ENCODE data around the gene SH3PXD2B. TPM values are rescaled to one million over a fixed set of nuclear protein-coding genes. Genes with fewer than 3 reads are reported as not detected.
"Not testable (repeated sequence)": the region's sequence is repeated elsewhere in the genome, so short reads cannot be mapped to it uniquely, and the experiment has no call there.

The SH3PXD2B gene
- total and polyA plus RNA-seq, 2 experiments from 2014 or later: 15.2 to 19.8 TPM

DNA sequence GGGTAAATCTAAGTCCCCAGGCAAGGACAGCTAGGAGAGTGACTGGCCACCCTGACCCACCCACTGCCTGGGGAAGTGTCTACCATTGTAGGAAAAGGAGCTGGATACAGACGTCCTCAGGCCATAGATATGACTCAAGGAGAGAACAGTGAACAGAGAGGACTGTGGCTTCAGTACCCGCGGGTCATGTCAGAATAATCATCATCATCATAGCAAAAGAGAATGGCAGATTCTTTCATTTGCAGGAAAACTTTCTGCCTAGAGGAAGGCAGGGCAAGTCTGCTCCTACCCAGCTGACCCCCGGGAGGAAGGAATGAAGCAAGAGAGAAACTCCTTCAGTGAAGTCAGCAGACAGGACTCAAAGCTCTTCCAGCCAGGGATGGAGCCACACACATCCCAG is 118.6 kb downstream of the SH3PXD2B start:
- WGBS, 2 experiments (ENCODE audit: low coverage in 1 of 2, low lambda C conversion rate in 2 of 2, missing lambda C conversion rate in 2 of 2): 83 to 87% methylated on average over 4 of the region's 4 CpGs
- H3K27ac ChIP-seq: no peak overlapping the region

DNA sequence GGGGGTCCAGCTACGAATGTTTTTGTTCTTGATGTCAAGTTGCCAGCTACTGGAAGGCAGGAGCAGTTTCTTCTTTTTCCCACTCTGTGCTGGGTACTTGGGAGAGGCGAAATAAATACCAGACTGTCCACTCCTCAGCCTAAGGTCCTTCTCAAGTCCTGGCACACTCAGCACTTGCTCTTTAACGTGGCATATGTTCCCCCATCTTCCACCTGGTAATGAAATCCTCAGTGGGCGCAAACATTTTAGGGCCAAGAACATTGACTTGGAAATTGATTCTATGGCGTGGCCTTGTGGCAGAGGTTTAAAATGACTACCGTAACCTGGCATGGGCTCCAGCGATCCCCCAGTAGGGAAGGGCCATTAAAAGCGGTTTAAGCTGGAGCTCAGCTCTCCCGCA is 119.7 kb downstream of the SH3PXD2B start:
- H3K79me2 ChIP-seq (ENCODE audit: insufficient read depth): no peaks in the 10 kb centered on the region
- no peak overlapping the region for H3K4me2 ChIP-seq (ENCODE audit: unreplicated experiment)
- H3K36me3 ChIP-seq (ENCODE audit: low read depth): peaks cover 12% of the 10 kb centered on the region; the same call in 1 of the 2 replicates
- no peak overlapping the region for H3K27ac ChIP-seq
- H3K4me1 ChIP-seq (ENCODE audit: insufficient read depth): no peaks in the 10 kb centered on the region
- 93% methylated on average over 9 of the region's 9 CpGs for WGBS, 2 experiments (ENCODE audit: low coverage in 1 of 2, low lambda C conversion rate in 2 of 2, missing lambda C conversion rate in 2 of 2)
- TF ChIP-seq EZH2 (IDR thresholded peaks at IDR 0.05; ENCODE audit: insufficient read depth, poor library complexity, severe bottlenecking): no peak
- no peak for TF ChIP-seq EZH2phosphoT487 (IDR thresholded peaks at IDR 0.05; ENCODE audit: insufficient read depth, low read depth)
- in situ Hi-C loops (cut with MboI): no loop called here
- H4K20me1 ChIP-seq (ENCODE audit: insufficient read depth): no peaks in the 10 kb centered on the region
- no peak for DNase-seq
- no peaks in the 10 kb centered on the region for H3K9me3 ChIP-seq (ENCODE audit: low read depth)
- no peaks in the 10 kb centered on the region for H3K27me3 ChIP-seq (replicated peaks; ENCODE audit: insufficient read depth)
- H3K9ac ChIP-seq: no peak overlapping the region
- no peaks in the 10 kb centered on the region; the same call in 1 of the 2 replicates for H3F3A ChIP-seq (ENCODE audit: insufficient read depth)
- H3K4me3 ChIP-seq: no peak overlapping the region
- no peaks in the 10 kb centered on the region for H3K9me2 ChIP-seq (ENCODE audit: insufficient read depth)
- no peak overlapping the region for H2AFZ ChIP-seq

More for the DNA sequence above, 118.6 kb downstream of the SH3PXD2B start:
- H3K4me2 ChIP-seq (ENCODE audit: unreplicated experiment): no peak overlapping the region
- no peaks in the 10 kb centered on the region for H3K9me2 ChIP-seq (ENCODE audit: insufficient read depth)
- in situ Hi-C loops (cut with MboI): no loop called here
- no peaks in the 10 kb centered on the region for H3F3A ChIP-seq (ENCODE audit: insufficient read depth)
- DNase-seq: no peak
- H3K27me3 ChIP-seq (replicated peaks; ENCODE audit: insufficient read depth): no peaks in the 10 kb centered on the region
- peaks cover 12% of the 10 kb centered on the region; the same call in 1 of the 2 replicates for H3K36me3 ChIP-seq (ENCODE audit: low read depth)
- H3K4me3 ChIP-seq: no peak overlapping the region
- no peak overlapping the region for H2AFZ ChIP-seq
- H3K9ac ChIP-seq: no peak overlapping the region
- H4K20me1 ChIP-seq (ENCODE audit: insufficient read depth): no peaks in the 10 kb centered on the region
- H3K4me1 ChIP-seq (ENCODE audit: insufficient read depth): no peaks in the 10 kb centered on the region
- no peaks in the 10 kb centered on the region for H3K9me3 ChIP-seq (ENCODE audit: low read depth)
- TF ChIP-seq EZH2 (IDR thresholded peaks at IDR 0.05; ENCODE audit: insufficient read depth, poor library complexity, severe bottlenecking) (no peak), EZH2phosphoT487 (IDR thresholded peaks at IDR 0.05; ENCODE audit: insufficient read depth, low read depth) (no peak)
- no peaks in the 10 kb centered on the region for H3K79me2 ChIP-seq (ENCODE audit: insufficient read depth)

DNA sequence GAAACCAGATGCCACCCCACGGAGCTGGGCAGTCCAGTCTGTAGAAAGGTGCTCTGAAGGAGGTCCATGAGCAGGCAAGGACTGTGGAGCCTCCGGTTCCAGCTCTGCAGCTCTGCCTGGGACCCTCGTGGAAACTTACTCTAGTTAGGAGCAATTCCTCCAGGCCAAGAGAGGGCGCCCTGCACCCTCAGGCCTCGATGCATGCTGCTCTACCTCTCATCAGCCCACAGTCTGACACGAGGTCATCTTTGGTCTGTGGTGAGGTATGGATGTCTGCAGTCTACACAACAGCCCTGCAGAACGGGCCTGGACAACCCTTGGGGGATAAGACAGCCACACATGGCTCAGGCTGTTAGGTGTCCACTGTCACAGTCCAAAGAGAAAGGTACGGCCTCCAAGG is 120.1 kb downstream of the SH3PXD2B start:
- Histone ChIP-seq H3K9ac (no peak overlapping the region), H3K4me3 (no peak overlapping the region), H2AFZ (no peak overlapping the region), H3K27ac (no peak overlapping the region), H3K36me3 (ENCODE audit: low read depth) (peaks cover 12% of the 10 kb centered on the region; the same call in 1 of the 2 replicates), H3K79me2 (ENCODE audit: insufficient read depth) (no peaks in the 10 kb centered on the region), H3K27me3 (replicated peaks; ENCODE audit: insufficient read depth) (no peaks in the 10 kb centered on the region), H3K9me3 (ENCODE audit: low read depth) (no peaks in the 10 kb centered on the region), H3K4me2 (ENCODE audit: unreplicated experiment) (no peak overlapping the region), H3K9me2 (ENCODE audit: insufficient read depth) (no peaks in the 10 kb centered on the region), H4K20me1 (ENCODE audit: insufficient read depth) (no peaks in the 10 kb centered on the region), H3K4me1 (ENCODE audit: insufficient read depth) (no peaks in the 10 kb centered on the region), H3F3A (ENCODE audit: insufficient read depth) (no peaks in the 10 kb centered on the region; the same call in 1 of the 2 replicates)
- in situ Hi-C loops (cut with MboI): no loop called here
- TF ChIP-seq EZH2 (IDR thresholded peaks at IDR 0.05; ENCODE audit: insufficient read depth, poor library complexity, severe bottlenecking) (no peak), EZH2phosphoT487 (IDR thresholded peaks at IDR 0.05; ENCODE audit: insufficient read depth, low read depth) (no peak)
- WGBS, 2 experiments (ENCODE audit: low coverage in 1 of 2, low lambda C conversion rate in 2 of 2, missing lambda C conversion rate in 2 of 2): 77 to 83% methylated on average over 8 of the region's 8 CpGs
- no peak for DNase-seq

DNA sequence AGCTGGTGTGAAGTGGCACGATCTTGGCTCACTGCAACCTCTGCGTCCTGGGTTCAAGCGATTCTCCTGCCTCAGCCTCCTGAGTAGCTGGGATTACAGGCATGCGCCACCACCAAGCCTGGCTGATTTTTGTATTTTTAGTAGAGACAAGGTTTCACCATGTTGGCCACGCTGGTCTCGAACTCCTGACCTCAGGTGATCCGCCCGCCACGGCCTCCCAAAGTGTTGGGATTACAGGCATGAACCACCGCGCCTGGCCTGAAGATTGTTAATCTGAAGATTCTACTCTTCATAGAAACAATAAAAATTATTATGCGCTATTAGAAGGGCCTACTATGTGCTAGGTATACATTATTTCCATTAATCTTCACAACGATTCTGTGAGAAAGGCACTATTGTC is 127.4 kb downstream of the SH3PXD2B start:
- H3F3A ChIP-seq (ENCODE audit: insufficient read depth); H3K9ac ChIP-seq; DNase-seq; H3K27me3 ChIP-seq (replicated peaks; ENCODE audit: insufficient read depth); in situ Hi-C loops (cut with MboI); H3K79me2 ChIP-seq (ENCODE audit: insufficient read depth); H4K20me1 ChIP-seq (ENCODE audit: insufficient read depth); H2AFZ ChIP-seq; H3K4me1 ChIP-seq (ENCODE audit: insufficient read depth); H3K4me2 ChIP-seq (ENCODE audit: unreplicated experiment); H3K9me2 ChIP-seq (ENCODE audit: insufficient read depth); H3K36me3 ChIP-seq (ENCODE audit: low read depth); H3K4me3 ChIP-seq; H3K9me3 ChIP-seq (ENCODE audit: low read depth); H3K27ac ChIP-seq: not testable (repeated sequence)
- 90 to 93% methylated on average over 13 of the region's 13 CpGs for WGBS, 2 experiments (ENCODE audit: low coverage in 1 of 2, low lambda C conversion rate in 2 of 2, missing lambda C conversion rate in 2 of 2)

DNA sequence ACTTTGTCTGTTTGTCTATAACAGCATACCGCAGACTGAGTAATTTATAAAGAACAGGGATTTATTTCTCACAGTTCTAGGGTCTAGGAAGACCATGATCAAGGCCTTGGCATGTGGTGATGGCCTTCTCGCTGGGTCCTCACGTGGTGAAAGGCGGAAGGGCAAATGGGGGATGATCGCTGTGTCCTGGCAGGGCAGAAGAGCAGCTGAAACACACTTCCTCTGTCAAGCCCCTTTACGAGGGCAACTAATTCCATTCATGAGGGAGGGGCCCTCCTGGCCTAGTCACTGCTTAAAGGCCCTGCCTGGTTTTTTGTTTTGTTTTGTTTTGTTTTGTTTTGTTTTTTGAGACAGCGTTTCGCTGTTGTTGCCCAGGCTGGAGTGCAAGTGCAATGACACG is 128.9 kb downstream of the SH3PXD2B start:
- Histone ChIP-seq H3F3A (ENCODE audit: insufficient read depth) (no peaks in the 10 kb centered on the region; the same call in 1 of the 2 replicates), H3K9me2 (ENCODE audit: insufficient read depth) (no peaks in the 10 kb centered on the region), H3K27me3 (replicated peaks; ENCODE audit: insufficient read depth) (no peaks in the 10 kb centered on the region), H4K20me1 (ENCODE audit: insufficient read depth) (no peaks in the 10 kb centered on the region), H2AFZ (no peak overlapping the region), H3K36me3 (ENCODE audit: low read depth) (no peaks in the 10 kb centered on the region), H3K79me2 (ENCODE audit: insufficient read depth) (no peaks in the 10 kb centered on the region), H3K4me1 (ENCODE audit: insufficient read depth) (no peaks in the 10 kb centered on the region), H3K27ac (no peak overlapping the region), H3K9ac (no peak overlapping the region), H3K9me3 (ENCODE audit: low read depth) (no peaks in the 10 kb centered on the region), H3K4me3 (no peak overlapping the region), H3K4me2 (ENCODE audit: unreplicated experiment) (no peak overlapping the region)
- WGBS, 2 experiments (ENCODE audit: low coverage in 1 of 2, low lambda C conversion rate in 2 of 2, missing lambda C conversion rate in 2 of 2): 90 to 91% methylated on average over 8 to 9 of the region's 9 CpGs
- no peak for TF ChIP-seq EZH2 (IDR thresholded peaks at IDR 0.05; ENCODE audit: insufficient read depth, poor library complexity, severe bottlenecking)
- TF ChIP-seq EZH2phosphoT487 (IDR thresholded peaks at IDR 0.05; ENCODE audit: insufficient read depth, low read depth): no peak
- no peak for DNase-seq
- in situ Hi-C loops (cut with MboI): no loop called here
